Mesenteric fat pad (tissue), 1 donor: ENCODE results near the gene SLC4A1AP. TPM values are rescaled to one million over a fixed set of nuclear protein-coding genes. Genes with fewer than 3 reads are reported as not detected.
"Not testable (repeated sequence)": the region's sequence is repeated elsewhere in the genome, so short reads cannot be mapped to it uniquely, and the experiment has no call there.

Experiments
- DNase-seq: peaks from one replicate; pipeline ENCODE4 v3.0.0-alpha.2; 2020; ENCODE audit warnings: low spot score
- long read RNA-seq: library from polyadenylated mRNA; unstranded; transcript quantifications from one replicate; pipeline ENCODE4 v2.0.0, GENCODE V29; 2020
- total RNA-seq: library from RNA; stranded (reverse); fragmentation: NEBNext Ultra II Directional; extraction: Animal tissue kit (Norgen Biotek cat#: 25700); gene quantifications from one replicate; pipeline ENCODE4 v1.2.1, GENCODE V29; 2021
- donor health status: DM: yes; HTN: yes; CAD: no.

Gene SLC4A1AP, protein sequence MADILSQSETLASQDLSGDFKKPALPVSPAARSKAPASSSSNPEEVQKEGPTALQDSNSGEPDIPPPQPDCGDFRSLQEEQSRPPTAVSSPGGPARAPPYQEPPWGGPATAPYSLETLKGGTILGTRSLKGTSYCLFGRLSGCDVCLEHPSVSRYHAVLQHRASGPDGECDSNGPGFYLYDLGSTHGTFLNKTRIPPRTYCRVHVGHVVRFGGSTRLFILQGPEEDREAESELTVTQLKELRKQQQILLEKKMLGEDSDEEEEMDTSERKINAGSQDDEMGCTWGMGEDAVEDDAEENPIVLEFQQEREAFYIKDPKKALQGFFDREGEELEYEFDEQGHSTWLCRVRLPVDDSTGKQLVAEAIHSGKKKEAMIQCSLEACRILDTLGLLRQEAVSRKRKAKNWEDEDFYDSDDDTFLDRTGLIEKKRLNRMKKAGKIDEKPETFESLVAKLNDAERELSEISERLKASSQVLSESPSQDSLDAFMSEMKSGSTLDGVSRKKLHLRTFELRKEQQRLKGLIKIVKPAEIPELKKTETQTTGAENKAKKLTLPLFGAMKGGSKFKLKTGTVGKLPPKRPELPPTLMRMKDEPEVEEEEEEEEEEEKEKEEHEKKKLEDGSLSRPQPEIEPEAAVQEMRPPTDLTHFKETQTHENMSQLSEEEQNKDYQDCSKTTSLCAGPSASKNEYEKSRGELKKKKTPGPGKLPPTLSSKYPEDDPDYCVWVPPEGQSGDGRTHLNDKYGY
- 18.0 TPM for total RNA-seq
- long read RNA-seq, transcript SLC4A1AP-201 (14 exons, 2,959 nt), result major isoform, 24 of 137 reads
- long read RNA-seq, partial matches to known transcripts, result 104 of 137 reads
- long read RNA-seq, other reads (novel, unspliced or antisense), result 9 of 137 reads

DNA sequence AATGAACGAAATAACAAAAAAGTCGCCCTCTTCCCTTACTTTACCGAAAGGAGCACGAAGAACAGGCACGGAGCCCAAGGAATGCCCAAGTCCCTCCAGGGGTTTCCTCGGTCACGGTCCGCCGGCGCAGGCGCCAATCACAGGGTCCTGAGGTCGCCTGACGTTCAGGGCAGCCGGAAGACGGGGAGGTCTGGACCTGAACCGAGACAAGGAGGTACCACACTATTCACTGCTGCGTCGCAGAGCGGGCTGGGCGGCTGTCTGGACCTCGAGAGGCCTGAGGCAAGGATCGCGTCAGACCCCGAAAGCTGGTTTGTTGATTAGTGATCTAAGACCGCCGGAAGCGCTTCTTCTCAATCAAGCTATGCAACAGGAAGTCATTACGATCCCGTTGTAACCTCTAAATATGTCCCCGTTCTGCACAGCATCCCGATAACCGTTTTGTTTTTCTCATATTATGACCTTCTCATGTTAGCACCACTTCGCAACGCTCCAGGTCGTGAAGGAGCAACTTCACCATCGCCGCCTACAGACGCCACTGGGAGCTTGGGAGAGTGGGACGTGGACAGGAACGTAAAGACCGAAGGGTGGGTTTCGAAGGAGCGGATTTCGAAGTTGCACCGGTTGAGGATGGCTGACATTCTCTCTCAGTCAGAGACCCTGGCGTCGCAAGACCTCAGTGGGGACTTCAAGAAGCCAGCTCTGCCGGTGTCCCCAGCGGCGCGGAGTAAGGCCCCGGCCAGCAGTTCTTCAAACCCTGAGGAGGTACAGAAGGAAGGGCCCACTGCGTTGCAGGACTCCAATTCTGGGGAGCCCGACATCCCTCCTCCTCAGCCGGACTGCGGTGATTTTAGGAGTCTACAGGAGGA is at the start of gene SLC4A1AP, which contains the start of gene SUPT7L:
Gene SLC4A1AP (plus strand): TSS at position 605 of the 869 bp plus-strand sequence. CDS start 26 bp downstream, at position 631.
Gene SUPT7L (minus strand): TSS at position 330 of the 869 bp plus-strand sequence. CDS start 1,422 bp downstream, outside the sequence.
- DNase-seq, result no peak

GRCh38 chr2:27613985-27614384 is 49.7 kb upstream of the SLC4A1AP start:
- no peak for DNase-seq

- no peak for DNase-seq
Measured at GRCh38 chr2:27615316-27615715, 48.4 kb upstream of the SLC4A1AP start.

GRCh38 chr2:27621524-27621923 is 42.2 kb upstream of the SLC4A1AP start:
- DNase-seq, result no peak

DNA sequence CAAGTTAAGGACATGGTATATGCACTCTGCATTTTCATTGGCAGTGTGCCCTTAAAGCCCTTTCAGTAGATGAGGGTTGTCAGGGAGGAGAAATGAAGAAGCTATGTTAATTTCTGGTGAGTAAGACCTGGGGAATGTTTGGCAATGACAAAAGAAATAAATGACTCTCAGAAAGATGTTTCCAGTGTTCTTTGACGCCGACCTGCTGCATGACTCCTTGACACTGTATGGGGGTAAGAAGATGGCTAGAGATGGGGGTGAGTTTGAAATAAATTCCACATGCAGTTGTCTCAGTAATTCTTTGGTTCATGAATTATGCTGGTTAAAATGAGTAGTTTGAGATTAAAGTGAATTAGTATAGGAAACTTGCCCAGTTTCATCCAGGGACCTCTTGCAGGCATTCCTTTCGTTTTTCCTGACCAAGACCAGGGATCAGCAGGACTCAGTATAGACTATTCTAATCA is 40.7 kb upstream of the SLC4A1AP start:
- no peak for DNase-seq

- no peak for DNase-seq
Measured at GRCh38 chr2:27624943-27625342, 38.7 kb upstream of the SLC4A1AP start.

DNA sequence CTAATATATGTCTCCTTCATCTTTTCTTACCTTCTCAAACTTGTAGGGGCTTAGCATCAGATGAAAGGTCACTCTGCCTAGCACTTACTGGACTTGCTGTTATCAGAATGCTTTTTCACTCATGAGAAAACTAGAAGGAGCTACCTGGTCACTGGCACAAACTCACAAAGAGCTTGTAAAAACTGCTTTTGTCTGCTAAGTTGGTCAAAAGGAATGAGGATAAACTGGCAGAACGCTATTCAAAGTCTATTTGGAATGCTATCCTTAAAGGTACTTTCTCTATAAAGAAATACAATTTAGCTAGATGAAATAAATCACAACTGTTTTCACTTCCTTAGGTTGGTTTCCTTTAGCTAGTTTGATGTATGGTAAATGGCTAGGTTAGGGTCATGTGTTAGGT is 37.4 kb upstream of the SLC4A1AP start:
- DNase-seq, result not testable (repeated sequence)

DNA sequence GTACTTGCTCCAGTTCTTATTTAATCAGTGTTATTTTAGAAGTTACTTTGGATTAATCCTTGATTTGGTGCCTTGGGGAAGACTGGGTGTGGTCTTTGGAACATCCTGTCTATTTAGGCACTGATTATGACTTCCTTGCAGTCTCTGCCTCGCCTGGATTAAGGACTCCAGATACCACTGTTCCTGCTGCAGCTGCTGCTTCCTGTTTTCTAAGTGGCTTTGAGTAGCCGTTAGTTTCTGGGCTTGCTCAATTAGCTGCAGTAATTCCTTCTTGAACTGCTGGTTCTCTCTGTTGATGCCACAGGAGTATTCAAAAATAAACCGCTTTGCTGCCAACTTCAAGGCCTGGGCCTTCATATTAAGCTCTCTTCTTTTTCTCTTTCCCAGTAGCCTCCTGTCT is 36.8 kb upstream of the SLC4A1AP start:
- DNase-seq, result not testable (repeated sequence)

- no peak for DNase-seq
Measured at GRCh38 chr2:27627963-27628766, 35.5 kb upstream of the SLC4A1AP start.

DNA sequence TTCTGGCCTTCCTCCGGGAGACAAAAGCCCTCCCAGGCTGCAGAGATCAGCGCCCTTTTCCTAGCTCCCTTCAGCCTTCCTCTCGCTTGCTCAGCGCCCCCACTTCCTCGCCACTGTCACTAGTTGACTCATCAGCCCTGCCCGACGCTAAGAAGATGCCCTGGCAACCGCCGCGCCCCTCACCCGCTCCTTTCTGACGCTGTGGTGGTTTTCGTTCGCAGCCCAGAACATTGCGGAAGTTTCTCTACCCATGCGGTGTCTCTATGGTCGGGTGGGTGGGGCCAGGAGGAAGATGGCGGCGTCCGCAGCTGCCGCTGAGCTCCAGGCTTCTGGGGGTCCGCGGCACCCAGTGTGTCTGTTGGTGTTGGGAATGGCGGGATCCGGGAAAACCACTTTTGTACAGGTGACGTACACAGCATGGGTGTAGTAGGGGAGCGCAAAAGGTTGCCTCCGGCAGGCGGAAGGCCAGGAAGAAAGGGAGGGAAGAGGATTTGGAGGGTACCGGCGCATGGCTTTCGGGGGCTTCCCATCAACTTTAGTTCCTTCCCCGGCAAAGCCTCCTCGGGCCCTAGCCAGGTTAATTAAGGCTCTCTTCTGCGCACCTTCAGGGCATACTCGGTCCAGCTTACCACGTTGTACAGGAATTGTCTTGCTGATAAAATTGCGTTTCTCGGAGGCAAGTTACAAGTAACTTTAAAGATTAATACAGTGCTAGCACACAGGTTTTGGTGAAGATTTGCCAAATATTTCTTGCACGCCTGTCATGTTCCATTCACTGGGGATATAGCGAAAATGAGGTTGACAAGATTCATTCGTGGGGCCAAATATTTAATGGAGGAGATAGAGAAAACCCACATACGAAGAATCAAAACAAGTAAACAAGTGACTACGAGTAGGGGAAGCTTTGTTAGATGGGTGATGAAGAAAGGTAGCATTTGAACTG is 34.7 kb upstream of the SLC4A1AP start, which contains the start of the genes CCDC121 and GPN1:
Gene CCDC121 (minus strand): TSS at position 246 of the 943 bp plus-strand sequence. CDS start 1,213 bp downstream, outside the sequence.
Gene GPN1 (plus strand): TSS at position 284 of the 943 bp plus-strand sequence. CDS start 9 bp downstream, at position 293.
- DNase-seq, result peak; percentile 95

DNA sequence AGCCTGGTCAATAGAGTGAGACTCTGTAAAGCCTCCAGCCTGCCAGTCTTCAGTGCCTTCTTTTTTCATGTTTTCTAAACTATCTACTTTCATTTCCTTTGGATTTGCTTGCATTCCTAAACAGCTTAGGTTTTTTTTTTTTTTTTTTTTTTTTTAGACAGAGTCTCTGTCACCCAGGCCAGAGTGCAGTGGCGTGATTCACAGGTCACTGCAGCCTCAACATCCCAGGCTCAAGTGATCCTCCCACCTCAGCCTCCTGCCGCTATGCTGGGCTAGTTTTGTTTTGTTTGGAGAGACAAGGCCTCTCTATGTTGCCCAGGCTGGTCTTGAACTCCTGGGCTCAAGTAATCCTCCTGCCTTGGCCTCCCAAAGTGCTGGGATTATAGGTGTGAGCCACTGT is 33.4 kb upstream of the SLC4A1AP start:
- not testable (repeated sequence) for DNase-seq

GRCh38 chr2:27634291-27634690 is 29.4 kb upstream of the SLC4A1AP start:
- DNase-seq, result no peak

- no peak for DNase-seq
Measured at GRCh38 chr2:27636766-27637165, 26.9 kb upstream of the SLC4A1AP start.

- DNase-seq, result no peak
Measured at GRCh38 chr2:27638037-27638637, 25.6 kb upstream of the SLC4A1AP start.

- DNase-seq, result no peak
Measured at GRCh38 chr2:27638709-27639108, 25.0 kb upstream of the SLC4A1AP start.

- DNase-seq, result no peak
Measured at GRCh38 chr2:27640722-27641245, 22.9 kb upstream of the SLC4A1AP start.

DNA sequence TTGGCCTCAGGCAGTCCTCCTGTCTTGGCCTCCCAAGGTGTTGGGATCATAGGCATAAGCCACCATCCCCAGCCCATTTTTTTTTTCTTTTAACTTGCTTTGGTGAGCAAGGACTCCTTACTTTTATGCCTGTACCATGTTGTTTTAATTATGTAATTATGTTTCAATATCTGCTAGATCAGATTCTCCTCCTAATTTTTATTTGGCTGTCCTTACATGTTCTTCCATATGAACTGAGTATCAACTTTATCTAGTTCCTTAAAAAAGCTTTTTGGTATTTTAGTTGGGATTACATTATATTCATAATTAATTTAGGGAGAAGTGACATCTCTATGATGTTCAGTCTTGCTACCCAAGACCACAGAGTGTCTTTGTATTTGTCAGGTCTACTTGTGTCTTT is 18.5 kb upstream of the SLC4A1AP start:
- no peak for DNase-seq

- no peak for DNase-seq
Measured at GRCh38 chr2:27647289-27647688, 16.4 kb upstream of the SLC4A1AP start.
